ENCODE results near the gene HOXB8. TPM values are rescaled to one million over a fixed set of nuclear protein-coding genes. Genes with fewer than 3 reads are reported as not detected.

HOXB8 gene
- total and polyA plus RNA-seq, 2 donors (not counting 1 experiment from before 2014, with no cell fraction given) = 0.33 to 2.0 TPM

GRCh38 chr17:48579760-48580554 is 35.1 kb downstream of the HOXB8 start:
- Histone ChIP-seq H3K4me1 (ENCODE audit: control insufficient read depth, extremely low read depth, insufficient read depth, low read length) (peaks cover 15% of the 10 kb centered on the region), H3K36me3 (ENCODE audit: control insufficient read depth, insufficient read depth, low read length) (peaks cover 4% of the 10 kb centered on the region), H3K4me2 (ENCODE audit: extremely low read depth, insufficient read depth, low read length) (peak overlapping the region; percentile 99), H3K27me3 (ENCODE audit: control insufficient read depth, insufficient read depth, low read length) (no peaks in the 10 kb centered on the region), H3K4me3 (replicated peaks in 1 of 4; ENCODE audit: control extremely low read depth in 1 of 4, insufficient read depth in 1 of 4, low read depth in 3 of 4, low read length in 4 of 4) (peak overlapping the region; percentile 80 to 98 (median 84)), H3K27ac (ENCODE audit: insufficient read depth, low read length) (peak overlapping the region; percentile 98), H3K9ac (ENCODE audit: insufficient read depth, low read length) (peak overlapping the region; percentile 98), H2AFZ (ENCODE audit: low read length) (no peak overlapping the region), H3K9me3 (ENCODE audit: control insufficient read depth, insufficient read depth, low read depth, low read length) (no peaks in the 10 kb centered on the region), H3K79me2 (ENCODE audit: control insufficient read depth, insufficient read depth, low read length) (peaks cover 99% of the 10 kb centered on the region), H4K20me1 (ENCODE audit: control insufficient read depth, extremely low read depth, insufficient read depth, low read length) (no peaks in the 10 kb centered on the region)
- DNase-seq (ENCODE audit: low read depth in 2 of 2) = peak; percentile 55 to 95
- TF ChIP-seq EZH2 (IDR thresholded peaks at IDR 0.05; ENCODE audit: low read length, missing control alignments) = no peak
- no peak for TF ChIP-seq CTCF (conservative IDR thresholded peaks at IDR 0.05 in 1 of 2, IDR thresholded peaks at IDR 0.05 in 1 of 2; ENCODE audit: low read depth in 1 of 2, low read length in 2 of 2)

GRCh38 chr17:48579471-48579759 is 35.7 kb downstream of the HOXB8 start:
- H2AFZ ChIP-seq (ENCODE audit: low read length) = no peak overlapping the region
- peak overlapping the region; percentile 98 for H3K27ac ChIP-seq (ENCODE audit: insufficient read depth, low read length)
- no peaks in the 10 kb centered on the region for H3K9me3 ChIP-seq (ENCODE audit: control insufficient read depth, insufficient read depth, low read depth, low read length)
- peaks cover 4% of the 10 kb centered on the region for H3K36me3 ChIP-seq (ENCODE audit: control insufficient read depth, insufficient read depth, low read length)
- H3K27me3 ChIP-seq (ENCODE audit: control insufficient read depth, insufficient read depth, low read length) = no peaks in the 10 kb centered on the region
- H3K4me1 ChIP-seq (ENCODE audit: control insufficient read depth, extremely low read depth, insufficient read depth, low read length) = peaks cover 15% of the 10 kb centered on the region
- no peak for DNase-seq (ENCODE audit: low read depth in 2 of 2)
- H3K4me2 ChIP-seq (ENCODE audit: extremely low read depth, insufficient read depth, low read length) = peak overlapping the region; percentile 99
- H3K4me3 ChIP-seq (replicated peaks in 1 of 4; ENCODE audit: control extremely low read depth in 1 of 4, insufficient read depth in 1 of 4, low read depth in 3 of 4, low read length in 4 of 4) = peak overlapping the region; percentile 80 to 98 (median 84)
- peaks cover 99% of the 10 kb centered on the region for H3K79me2 ChIP-seq (ENCODE audit: control insufficient read depth, insufficient read depth, low read length)
- H3K9ac ChIP-seq (ENCODE audit: insufficient read depth, low read length) = peak overlapping the region; percentile 73
- TF ChIP-seq EZH2 (IDR thresholded peaks at IDR 0.05; ENCODE audit: low read length, missing control alignments) (no peak), CTCF (conservative IDR thresholded peaks at IDR 0.05 in 1 of 2, IDR thresholded peaks at IDR 0.05 in 1 of 2; ENCODE audit: low read depth in 1 of 2, low read length in 2 of 2) (no peak)
- H4K20me1 ChIP-seq (ENCODE audit: control insufficient read depth, extremely low read depth, insufficient read depth, low read length) = no peaks in the 10 kb centered on the region

- H3K9ac ChIP-seq (ENCODE audit: insufficient read depth, low read length) = peak overlapping the region; percentile 73
Measured at GRCh38 chr17:48578616-48579470, 36.2 kb downstream of the HOXB8 start.

More at GRCh38 chr17:48578616-48579470, 36.2 kb downstream of the HOXB8 start:
- Histone ChIP-seq H3K4me2 (ENCODE audit: extremely low read depth, insufficient read depth, low read length) (peak overlapping the region; percentile 99), H3K27me3 (ENCODE audit: control insufficient read depth, insufficient read depth, low read length) (no peaks in the 10 kb centered on the region), H3K36me3 (ENCODE audit: control insufficient read depth, insufficient read depth, low read length) (peaks cover 4% of the 10 kb centered on the region), H3K79me2 (ENCODE audit: control insufficient read depth, insufficient read depth, low read length) (peaks cover 99% of the 10 kb centered on the region), H3K27ac (ENCODE audit: insufficient read depth, low read length) (peak overlapping the region; percentile 98), H2AFZ (ENCODE audit: low read length) (no peak overlapping the region), H3K4me3 (replicated peaks in 1 of 4; ENCODE audit: control extremely low read depth in 1 of 4, insufficient read depth in 1 of 4, low read depth in 3 of 4, low read length in 4 of 4) (peak overlapping the region; percentile 80 to 98 (median 84)), H3K9me3 (ENCODE audit: control insufficient read depth, insufficient read depth, low read depth, low read length) (no peaks in the 10 kb centered on the region), H4K20me1 (ENCODE audit: control insufficient read depth, extremely low read depth, insufficient read depth, low read length) (no peaks in the 10 kb centered on the region), H3K4me1 (ENCODE audit: control insufficient read depth, extremely low read depth, insufficient read depth, low read length) (peaks cover 11% of the 10 kb centered on the region)
- DNase-seq (ENCODE audit: low read depth in 2 of 2) = peak; percentile 37 to 74
- no peak for TF ChIP-seq EZH2 (IDR thresholded peaks at IDR 0.05; ENCODE audit: low read length, missing control alignments)
- peak in 1 of 2 donors; percentile 7 for TF ChIP-seq CTCF (conservative IDR thresholded peaks at IDR 0.05 in 1 of 2, IDR thresholded peaks at IDR 0.05 in 1 of 2; ENCODE audit: low read depth in 1 of 2, low read length in 2 of 2)

Data from fibroblast of lung (primary cell).